Mammary epithelial cell (primary cell): ENCODE results near the gene OCRL.

Experiments
- CTCF ChIP-seq, 2 donors: IDR thresholded peaks in 1 of 2; conservative IDR thresholded peaks in 1 of 2; 2 replicates each; pipeline ENCODE4 v1.5.1; 2011 to 2012; ENCODE audit warnings: inconsistent platforms in 2 of 2, low read length in 2 of 2, mild to moderate bottlenecking in 2 of 2, control low read depth in 1 of 2, low read depth in 1 of 2; ENCODE audit not compliant: insufficient read depth in 1 of 2; ENCODE audit errors: extremely low read depth in 1 of 2
- EZH2 ChIP-seq: IDR thresholded peaks from 2 replicates; pipeline ENCODE4 v1.6.1; 2012; ENCODE audit warnings: low read length, inconsistent platforms, borderline replicate concordance

GRCh38 chrX:129634541-129634940 lies 94.5 kb downstream of the OCRL start:
- no peak for TF ChIP-seq CTCF (conservative IDR thresholded peaks at IDR 0.05 in 1 of 2, IDR thresholded peaks at IDR 0.05 in 1 of 2; ENCODE audit: extremely low read depth in 1 of 2, insufficient read depth in 1 of 2, low read depth in 1 of 2, low read length in 2 of 2)
- TF ChIP-seq EZH2: no peak
